PC-3 (cell line): Measurements from ENCODE around the gene G3BP2.

Experiments
- CTCF ChIP-seq: fragments of 300-600 bp; sonication (generic); conservative IDR thresholded peaks from 2 replicates; pipeline ENCODE4 v1.5.1; 2017; ENCODE audit warnings: antibody characterized with exemption, low read depth, mild to moderate bottlenecking, low read length
- EZH2 ChIP-seq: fragments of 300-600 bp; sonication (generic); IDR thresholded peaks from one replicate; pipeline ENCODE4 v1.6.1; 2017; ENCODE audit warnings: antibody characterized with exemption, mild to moderate bottlenecking, low read length; ENCODE audit not compliant: unreplicated experiment
- EZH2phosphoT487 ChIP-seq: fragments of 300-600 bp; sonication (generic); IDR thresholded peaks from 2 replicates; pipeline ENCODE4 v1.6.1; 2018; ENCODE audit warnings: mild to moderate bottlenecking, antibody characterized with exemption, low read length, borderline replicate concordance

GRCh38 chr4:75714011-75714410 lies 40.8 kb upstream of the G3BP2 start:
- TF ChIP-seq CTCF (no peak), EZH2 (no peak), EZH2phosphoT487 (no peak)
